COLO829 (cell line): ENCODE measurements around the gene PRKAG2.

Source experiments
- DNase-seq: peaks from one replicate; pipeline ENCODE4 v3.0.0; 2012; ENCODE audit warnings: low spot score

The PRKAG2 gene

DNA sequence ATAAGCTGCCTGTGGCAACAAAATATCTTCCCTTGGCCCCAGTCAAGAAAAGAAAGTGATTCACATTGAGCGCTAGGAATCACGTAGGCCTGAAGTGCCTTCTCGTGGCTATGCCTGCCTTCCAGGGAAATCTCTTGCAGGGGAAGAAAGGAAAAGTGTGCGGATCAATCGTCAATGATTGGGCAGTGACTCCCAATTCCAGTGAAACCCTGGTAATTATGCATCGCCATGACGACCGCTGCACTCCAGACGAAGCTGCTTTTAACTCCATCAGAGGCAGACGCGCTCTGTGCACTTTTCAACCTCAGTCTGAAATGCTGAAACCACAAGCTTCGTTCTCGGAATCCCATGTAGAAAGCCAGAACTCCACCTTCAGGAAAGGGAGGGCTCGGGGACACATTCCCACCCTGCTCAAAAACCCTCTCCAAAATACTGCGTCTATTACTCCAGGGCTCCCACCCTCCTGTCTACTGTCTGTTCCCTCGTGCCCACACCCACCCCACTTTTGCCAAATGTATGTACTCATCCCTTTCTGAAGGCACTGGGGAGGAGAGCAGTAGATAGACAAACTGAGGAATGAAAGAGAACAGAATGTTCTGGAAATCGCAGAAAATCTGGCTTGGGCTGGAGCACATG lies 24.2 kb upstream of the PRKAG2 start:
- DNase-seq: no peak

DNA sequence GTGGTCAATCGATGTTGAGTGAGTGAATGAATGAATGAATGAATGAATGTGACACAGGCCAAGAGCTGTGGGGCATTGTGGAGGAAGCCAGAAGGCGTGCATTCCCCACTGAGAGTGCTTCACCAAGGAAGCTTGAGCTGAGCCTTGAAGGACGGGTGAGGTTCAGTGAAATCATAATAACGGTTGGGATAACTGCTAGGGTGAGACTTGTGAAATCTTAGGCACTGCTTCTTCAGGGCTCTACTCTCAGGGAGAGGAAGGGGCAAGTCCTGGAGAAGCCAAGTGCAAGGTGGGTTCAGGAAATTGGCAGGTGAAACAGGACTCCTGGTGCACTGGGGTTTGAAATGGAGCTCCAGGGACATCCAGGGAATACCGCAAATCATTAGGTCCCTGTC lies 23.7 kb upstream of the PRKAG2 start:
- DNase-seq: no peak

- no peak for DNase-seq
Measured at GRCh38 chr7:151899513-151900360, 22.8 kb upstream of the PRKAG2 start.

DNA sequence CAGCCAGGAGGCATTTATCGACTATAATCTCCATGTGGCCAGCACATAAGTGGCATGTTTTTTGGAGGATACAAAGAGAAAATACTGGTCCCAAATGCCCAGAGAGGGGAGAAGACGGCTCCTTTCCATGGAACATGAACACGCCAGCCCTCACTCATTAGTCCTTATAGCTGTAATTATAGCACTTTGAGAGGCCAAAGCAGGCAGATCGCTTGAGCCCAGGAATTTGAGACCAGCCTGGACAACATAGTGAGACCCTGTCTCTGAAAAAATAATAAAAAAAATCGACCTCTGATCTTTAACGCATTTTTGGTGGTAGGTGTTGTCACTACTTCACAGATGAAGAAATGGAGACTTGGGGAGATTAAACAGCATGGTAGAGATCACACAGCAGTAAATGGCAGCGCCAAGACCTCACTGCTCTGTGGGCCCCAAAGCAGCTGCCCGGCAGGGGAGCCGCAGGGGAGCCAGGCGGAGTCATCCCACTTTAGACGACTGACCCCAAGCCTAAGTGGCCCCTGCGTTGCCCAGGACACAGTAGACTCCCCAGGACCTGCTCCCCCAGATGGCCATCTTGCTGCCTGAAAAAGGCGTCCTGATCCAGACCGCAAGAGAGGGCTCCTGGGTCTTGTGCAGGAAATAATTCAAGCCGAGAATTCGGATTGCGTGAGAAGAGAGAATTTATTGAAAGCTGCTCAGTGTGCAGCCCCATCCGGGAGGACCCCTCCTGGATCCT lies 21.2 kb upstream of the PRKAG2 start:
- no peak for DNase-seq

- DNase-seq: no peak
Measured at GRCh38 chr7:151897161-151897731, 20.3 kb upstream of the PRKAG2 start.

DNA sequence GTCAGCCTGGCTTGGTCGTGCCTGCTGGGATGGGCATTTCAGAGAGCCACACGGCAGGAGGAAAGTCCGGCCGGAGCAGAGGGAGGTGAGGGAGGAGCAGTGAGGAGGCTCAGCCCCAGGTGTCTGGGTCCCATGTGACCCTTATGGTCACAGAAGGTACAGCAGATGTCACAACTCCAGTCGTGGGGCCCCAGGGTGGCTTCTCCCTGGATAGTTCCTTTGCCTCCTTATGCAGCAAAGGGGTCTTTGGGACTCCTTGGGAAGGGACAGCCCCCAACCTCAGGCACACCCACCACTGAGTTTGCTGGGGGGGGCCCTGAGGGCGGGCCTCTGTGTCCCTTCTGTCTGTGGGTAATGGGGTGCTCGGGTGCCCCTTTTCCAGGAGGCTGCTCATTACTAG lies 19.6 kb upstream of the PRKAG2 start:
- no peak for DNase-seq

DNA sequence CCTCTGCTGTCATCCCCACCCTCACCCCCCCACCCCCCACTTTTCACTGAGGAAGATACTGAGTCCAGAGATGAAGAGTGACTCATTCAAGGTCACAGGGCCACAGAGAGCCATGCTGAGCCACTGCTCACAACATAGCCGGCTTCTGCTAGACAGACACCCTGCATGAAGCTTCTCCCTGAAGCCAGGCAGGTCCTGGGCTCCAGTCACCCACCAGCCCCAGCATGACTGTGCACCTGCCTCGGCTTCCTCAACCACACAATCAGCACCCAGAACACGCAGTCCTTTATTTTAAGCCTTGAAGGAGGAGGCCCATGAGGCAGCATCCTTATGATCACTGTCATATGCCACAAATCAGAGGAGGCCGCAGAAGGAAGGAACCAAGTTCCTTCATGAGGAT lies 19.2 kb upstream of the PRKAG2 start:
- DNase-seq: no peak

GRCh38 chr7:151895631-151896031 lies 18.7 kb upstream of the PRKAG2 start:
- no peak for DNase-seq

- DNase-seq: no peak
Measured at GRCh38 chr7:151895008-151895630, 18.2 kb upstream of the PRKAG2 start.

GRCh38 chr7:151894111-151895007 lies 17.4 kb upstream of the PRKAG2 start:
- DNase-seq: no peak

- no peak for DNase-seq
Measured at GRCh38 chr7:151893405-151893923, 16.5 kb upstream of the PRKAG2 start.

DNA sequence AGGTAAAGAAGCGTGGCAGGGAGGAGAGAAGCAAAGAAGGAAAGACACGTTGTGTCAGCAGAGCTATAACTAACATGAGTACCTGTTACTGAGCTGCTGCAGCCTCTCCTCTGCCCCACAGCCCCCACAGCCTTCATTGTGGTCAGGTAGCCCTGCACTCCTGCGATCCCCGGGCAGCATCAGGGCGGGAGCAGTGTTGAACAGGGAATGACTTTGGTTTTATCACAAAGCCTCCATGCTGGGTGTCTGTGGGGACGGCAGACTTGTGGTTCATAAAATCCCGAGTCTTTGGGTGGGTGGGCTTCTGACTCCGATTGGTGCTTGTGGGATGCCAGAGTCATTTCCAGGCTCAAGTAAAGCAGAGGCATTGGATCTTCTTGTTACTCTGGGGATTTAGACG lies 14.8 kb upstream of the PRKAG2 start:
- no peak for DNase-seq

GRCh38 chr7:151891182-151891581 lies 14.3 kb upstream of the PRKAG2 start:
- no peak for DNase-seq

- no peak for DNase-seq
Measured at GRCh38 chr7:151890355-151891004, 13.6 kb upstream of the PRKAG2 start.

GRCh38 chr7:151889406-151890354 lies 12.8 kb upstream of the PRKAG2 start:
- DNase-seq: no peak

GRCh38 chr7:151888079-151889067 lies 11.5 kb upstream of the PRKAG2 start:
- no peak for DNase-seq

GRCh38 chr7:151886783-151887182 lies 9.9 kb upstream of the PRKAG2 start:
- no peak for DNase-seq

GRCh38 chr7:151885202-151885580 lies 8.3 kb upstream of the PRKAG2 start:
- DNase-seq: no peak
